ENCODE results near the gene CAPG.

Gene CAPG

DNA sequence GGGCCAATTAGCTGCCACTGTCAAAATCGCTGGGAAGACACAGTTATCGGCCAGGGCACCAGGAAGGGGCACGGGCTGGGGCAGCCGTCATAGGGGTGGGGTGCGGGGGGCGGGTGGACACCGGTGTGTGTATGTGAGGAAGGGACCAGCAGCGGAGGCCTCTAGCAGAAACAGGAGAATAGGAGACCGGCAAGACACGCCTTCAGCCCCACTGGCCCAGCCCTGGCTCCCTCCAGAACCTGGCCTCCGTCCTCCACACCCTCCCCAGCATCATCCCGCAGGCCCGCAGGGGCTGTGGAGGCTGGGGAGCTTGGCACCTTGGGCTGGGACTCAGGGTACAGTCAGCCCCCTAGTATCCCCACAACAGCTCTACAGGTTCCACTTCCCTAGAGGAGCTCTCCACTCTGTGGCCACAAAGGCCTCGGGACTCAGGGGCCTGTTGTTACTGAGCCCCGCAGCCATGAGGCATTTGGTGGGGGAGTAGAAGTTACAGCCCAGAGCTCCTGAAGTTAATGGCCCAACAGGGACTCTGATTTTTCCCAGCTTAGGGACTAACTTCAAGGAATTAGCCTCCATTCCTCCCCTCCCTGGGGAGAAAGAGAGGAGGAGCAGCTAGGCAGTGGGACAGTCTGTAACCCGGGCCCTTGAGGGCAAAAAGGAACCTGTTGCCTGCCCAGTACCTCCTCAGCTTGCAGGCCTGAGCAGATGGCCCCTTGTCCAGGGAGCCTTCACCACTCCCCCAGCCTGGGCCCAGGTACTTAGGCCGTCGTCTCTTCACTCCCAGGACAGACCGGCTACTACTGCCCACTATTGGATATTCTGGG, 28.2 kb upstream of the CAPG start:
- DNase-seq, result no peak

DNA sequence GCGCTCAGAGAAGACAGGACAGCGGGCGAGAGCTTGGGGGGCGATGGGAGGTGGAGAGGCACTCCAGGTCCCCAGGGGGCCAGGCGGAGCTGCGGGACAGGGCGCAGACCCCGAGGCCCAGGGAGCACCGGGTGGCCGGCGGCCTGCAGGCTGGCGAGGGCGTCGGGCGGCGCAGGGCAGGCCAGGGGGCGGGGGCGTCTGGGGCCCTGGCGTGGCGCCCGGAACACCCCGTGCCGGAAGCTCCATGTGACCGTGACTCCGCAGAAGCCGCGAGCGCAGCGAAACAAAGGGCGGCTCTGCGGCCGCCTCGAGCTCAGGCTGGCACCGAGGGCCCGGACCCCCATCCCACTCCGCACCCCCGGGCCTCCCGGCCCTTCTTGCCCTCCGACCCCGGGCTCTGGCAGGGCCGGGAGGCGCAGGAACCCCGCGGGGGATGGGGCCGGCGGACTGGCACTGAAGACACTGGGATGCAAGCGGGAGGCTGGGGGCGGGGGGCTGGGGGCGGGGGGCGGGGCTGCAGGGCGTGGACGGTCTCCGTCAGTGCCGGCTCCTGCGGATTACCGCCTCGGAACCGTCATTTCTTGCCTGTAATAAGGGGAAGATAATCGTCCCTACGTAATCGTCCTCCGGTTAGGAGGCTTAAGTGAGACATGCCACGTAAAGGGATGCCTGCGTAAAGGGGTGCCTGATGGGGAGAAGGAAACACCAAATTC, 27.5 kb upstream of the CAPG start:
- peak; percentile 71 for DNase-seq

DNA sequence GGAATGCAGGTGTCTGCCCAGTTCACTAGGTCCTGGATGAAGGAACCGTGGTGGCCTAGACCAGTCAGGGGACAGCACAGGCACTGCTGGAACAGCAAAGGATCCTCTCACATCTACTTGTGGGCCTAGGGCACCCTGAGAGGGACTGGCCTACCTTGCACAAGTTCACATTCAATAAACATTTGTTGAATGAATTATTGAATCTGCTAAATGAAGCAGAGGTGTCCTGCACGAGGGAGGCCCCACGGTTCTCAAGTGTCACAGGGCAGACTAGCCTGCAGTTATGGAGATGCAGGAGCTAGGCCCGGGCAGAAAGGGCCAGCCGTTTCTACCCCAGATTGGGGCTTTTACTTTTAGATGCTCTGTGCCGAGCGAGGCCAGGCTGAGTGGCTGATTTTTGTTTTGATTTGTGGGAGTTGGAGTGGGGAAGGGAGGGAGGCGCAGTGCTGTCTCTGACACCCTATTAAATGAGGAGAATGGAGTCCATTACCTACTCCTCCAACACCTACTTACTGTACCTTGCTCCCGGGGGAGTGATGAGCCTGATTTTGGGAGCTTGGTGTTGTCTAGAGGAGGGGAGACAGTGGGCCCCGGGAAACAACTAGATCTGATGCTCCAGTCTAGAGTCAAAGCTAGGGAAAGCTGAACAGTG, 26.8 kb upstream of the CAPG start:
- DNase-seq, result no peak

DNA sequence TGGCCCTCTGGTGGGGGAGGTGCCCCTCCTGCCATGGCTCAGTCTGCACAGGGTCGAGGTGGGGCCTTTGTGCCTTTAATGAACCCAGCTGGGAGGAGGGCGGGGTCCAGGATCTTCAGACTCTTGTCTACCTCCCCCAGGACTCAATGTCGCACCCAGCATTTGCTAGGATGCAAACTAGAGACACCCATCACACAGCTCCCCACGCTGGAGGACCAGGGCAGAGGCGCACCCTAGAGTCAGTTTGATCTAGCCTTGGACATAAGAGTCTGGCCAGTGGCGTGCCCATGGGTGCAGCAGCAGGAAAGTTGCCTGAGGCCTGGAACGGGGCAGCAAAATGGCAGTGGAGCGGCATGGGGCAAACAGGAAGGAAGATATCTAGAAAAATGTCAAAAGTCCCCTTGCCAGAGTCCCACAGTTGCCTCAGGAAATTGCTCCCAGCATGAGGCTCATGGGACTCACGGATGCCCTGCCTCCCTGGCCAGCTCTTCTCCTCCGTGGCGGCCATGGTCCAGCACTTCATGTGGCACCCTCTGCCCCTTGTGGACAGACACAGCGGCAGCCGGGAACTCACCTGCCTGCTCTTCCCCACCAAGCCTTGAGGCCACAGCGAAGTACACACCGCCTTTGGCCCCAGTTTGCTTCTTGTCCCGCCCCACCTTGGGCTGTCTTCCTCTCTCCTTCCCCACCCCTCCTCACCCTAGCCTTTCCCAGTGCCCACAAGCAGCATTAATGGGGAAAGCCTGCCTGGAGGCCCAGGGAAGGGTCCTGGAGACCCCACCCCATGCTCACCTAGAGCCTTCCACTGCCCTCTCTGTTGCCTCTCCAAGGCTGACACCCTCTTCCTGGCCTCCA, 26.0 kb upstream of the CAPG start:
- DNase-seq, result no peak

DNA sequence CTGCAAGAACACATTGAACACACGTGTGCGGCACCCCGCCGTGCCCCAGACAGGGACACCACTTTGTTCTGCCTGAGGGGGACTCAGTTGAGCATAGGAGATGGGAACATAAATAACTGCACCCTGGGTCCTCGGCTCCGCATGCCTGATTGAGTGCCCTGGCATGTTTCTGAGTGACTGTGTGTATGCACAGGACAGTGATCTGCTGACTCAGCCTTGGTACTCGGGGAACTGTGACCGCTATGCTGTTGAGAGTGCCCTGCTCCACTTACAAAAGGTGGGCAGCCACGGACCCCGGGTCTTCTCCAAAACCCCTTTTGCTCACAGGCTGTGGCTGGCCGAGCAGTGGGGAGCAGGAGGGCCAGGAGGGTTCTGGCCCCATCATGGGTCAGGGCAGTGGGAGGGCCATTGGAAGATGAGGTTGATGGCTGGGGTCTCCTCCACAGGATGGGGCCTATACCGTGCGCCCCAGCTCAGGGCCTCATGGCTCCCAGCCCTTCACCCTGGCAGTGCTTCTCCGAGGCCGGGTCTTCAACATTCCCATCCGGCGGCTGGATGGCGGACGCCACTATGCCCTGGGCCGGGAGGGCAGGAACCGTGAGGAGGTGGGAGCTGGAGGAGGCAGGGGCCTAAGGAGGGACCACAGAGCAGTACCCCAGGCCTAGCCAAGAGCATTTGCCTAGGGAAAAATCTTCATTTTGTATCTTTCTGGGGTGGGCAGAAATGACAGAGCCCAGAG, 25.2 kb upstream of the CAPG start:
- DNase-seq, result no peak

DNA sequence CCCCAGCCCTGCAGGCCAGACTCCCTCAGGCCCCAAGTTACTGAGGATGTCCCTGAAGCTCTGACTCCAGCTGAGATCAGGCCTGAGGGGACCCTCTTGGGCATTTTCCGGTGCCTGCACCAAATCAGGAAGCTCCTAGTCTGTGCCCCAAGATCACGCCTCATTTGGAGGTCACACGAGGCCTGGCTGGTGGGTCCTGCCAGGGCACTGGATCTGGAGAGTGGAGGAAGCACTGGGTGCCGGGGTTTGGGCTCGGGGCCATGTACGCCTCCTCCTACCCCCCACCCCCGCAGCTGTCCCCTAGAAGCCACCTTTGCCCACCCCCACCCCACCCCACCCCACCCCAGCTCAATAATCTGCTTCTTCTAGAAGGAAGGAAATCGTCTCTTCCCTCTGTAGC, 24.5 kb upstream of the CAPG start:
- no peak for DNase-seq

DNA sequence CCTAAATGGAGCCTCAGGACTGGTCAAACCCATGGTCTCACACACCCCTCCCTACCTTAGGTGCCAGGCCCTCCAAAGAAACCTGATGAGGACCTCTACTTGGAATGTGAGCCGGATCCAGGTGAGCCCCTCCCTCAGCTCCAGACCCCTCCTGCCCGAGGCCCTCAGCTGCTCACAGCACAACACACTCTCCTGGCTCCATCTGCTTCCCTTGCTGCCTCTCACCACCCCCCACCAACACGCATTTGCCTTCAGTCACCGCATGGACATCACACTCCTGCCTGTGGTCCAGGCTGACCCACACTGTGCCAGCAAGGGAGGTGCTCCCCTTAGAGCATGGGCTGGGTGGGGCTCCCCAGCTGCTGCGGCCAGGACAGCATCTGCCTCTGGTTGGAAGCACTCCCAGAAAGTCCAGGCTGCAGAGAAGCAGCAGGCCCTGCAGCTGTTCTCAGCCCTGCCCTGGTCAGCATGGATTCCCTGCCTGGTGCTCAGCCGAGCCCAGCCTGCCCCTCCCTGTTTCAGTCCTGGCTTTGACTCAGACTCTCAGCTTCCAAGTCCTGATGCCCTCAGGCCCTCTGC, 23.4 kb upstream of the CAPG start:
- no peak for DNase-seq

DNA sequence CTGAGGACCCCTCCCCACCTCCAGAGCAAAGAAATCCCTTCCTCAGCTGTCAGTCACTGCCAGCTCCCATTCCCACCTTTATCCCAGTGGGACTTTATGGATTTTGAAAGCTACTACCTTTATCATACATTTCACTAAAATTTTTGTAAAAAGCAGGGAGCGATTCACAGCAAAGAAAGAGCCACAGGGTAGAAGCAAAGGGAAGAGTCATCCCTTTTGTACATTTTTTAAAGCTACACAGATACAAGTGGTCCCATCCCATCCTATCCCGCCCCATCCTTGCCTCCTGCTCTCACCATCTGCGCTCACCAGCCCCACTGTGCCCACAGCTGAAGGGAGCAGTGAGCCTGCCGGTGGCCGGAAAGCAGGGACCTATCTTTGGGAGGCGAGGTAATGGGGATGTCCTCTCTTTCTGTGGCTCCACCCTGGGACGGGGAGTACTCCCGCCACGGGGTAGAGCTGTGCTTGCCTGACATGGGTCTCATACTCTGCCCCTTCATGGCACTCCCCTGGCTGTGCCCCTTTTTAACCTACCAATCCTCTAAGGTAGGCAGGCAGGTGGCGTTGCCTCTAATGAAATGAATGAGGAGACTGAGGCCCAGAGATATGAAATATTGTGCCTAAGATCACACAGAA, 21.5 kb upstream of the CAPG start:
- no peak for DNase-seq

DNA sequence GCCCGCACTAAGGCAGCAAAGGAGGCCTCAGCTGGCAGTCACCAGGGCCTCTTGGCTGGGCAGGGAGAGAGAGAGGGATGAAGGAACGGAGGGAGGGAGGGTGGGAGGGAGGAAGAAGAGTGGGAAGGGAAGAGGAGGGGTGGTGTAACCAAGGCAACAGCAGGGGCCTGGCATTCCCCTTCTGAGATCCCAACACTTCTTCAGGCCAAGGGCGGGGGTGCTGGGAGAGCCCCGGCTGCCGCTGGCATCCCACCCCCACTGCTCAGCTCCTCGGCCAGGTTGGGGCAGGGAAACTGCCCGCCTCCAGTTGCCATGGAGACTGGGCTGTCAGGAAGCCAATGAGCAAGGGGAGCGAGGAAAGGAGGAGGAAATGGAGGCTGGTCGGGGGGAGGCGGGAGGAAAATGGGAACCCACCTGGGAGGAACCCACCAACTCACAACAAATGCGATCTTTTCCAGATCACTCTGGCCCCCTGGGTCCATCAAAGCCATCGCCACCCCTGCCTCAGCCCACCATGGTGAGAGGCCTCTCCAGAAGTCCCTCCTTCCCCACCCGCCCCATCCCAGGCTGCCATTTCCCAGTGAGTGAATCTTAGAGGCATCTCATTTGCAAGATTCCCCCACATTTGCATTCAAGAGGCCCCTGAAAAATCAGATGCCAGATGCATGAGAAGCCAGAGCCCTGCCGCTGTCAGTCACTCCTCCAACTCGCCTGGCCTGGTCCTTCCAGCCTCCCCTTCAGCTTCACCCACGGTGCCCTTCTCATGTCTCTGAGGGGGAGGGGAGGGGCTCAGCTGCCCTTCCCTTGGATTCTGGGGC, 20.8 kb upstream of the CAPG start:
- no peak for DNase-seq

DNA sequence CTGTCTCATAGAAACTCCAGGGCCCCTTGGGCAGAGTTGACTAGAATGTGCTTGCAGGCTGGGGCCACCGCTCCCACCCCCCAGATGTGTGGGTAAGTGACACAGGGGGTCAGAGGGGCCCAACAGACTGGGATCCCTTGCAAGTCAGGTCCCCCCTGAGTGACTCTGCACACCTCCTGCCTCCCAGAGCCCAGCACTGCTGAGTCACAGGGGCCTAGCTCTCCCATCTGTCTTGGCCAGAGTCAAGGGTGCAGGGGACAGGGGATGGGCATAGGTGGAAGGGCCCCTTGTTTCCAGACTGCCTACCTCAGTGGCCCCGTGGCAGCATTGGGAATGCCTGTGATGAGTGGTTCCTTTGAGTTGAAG, 19.7 kb upstream of the CAPG start:
- no peak for DNase-seq

DNA sequence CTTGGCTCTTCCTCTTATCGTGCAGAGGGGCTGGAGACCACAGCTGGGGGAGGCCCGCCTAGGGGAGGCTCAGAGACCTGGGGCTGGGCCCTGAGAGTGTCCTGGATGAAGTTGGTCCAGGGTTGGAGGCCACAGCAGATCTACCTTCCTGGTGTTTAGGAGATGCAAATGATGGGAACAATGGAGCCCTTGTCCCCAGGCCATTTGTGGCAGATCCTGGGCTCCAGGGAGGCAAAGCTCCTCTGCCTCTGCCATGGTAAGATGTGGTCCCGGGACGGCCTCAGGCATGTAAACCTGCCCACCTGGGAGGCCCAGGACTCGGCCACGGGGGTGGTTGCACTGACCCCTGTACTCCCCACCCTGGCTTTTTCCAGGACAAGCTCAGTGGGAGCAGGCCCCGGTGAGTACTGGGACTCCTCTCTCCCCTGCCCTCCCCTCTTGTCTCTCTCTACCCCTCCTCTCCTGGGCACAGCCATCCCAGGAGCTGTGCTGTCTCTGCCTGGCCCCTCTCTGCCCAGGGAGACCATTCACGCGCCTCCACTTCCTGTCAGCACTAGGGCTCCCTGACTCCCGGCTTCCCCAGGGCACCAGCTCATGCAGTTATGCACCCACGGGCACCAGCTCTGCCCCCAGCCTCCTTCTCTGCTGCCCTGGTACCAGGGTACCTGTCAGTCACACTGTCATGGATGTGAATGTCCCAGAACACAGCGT, 19.2 kb upstream of the CAPG start:
- DNase-seq, result no peak

DNA sequence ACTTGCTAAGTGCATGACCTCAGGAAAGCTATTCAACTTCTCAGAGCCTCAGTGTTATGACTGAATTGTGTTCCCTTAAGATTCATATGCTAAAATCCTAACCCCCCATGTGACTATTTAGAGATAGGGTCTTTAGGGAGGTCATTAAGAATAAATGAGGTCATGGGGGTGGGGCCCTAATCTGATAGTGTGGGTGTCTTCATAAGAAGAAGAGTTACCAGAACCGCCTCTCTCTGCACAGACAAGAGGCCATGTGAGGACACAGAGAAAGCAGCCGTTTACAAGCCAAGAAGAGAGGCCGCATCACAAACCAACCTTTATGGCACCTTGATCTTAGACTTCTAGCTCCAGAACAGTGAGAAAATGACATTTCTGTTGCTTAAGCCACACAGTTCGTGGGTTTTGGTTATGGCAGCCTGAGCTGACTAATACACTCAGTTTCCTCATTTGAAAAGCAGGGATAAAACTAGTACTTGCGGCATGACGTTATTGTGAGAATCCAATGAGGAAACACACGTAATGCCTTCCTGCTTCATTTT, 18.2 kb upstream of the CAPG start:
- no peak for DNase-seq

DNA sequence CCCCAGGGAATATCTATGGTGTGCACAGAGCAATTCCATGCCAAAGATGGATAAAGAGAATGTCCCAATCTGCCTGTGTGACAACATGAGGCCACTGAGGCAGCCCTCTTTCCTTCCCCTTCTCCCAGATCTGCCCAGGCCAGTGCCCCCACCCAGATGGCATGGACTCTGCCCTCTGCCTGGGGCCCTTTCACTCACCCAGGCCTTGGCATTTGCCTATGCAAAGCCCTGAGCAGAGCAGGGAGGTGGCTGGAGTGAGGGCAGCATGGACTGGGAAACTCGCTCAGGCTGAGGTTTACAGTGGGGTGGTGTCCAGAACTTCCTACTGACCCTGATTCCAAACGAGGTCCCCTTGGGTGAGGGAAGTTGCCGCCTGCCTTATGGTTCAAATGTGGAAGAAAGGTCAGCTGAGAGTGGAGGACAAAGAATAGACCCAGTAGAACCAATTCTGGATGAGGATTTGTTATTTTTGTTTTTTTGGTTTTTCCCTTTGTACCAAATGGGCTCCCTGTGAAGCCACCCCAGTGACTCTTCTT, 17.2 kb upstream of the CAPG start:
- DNase-seq, result no peak

DNA sequence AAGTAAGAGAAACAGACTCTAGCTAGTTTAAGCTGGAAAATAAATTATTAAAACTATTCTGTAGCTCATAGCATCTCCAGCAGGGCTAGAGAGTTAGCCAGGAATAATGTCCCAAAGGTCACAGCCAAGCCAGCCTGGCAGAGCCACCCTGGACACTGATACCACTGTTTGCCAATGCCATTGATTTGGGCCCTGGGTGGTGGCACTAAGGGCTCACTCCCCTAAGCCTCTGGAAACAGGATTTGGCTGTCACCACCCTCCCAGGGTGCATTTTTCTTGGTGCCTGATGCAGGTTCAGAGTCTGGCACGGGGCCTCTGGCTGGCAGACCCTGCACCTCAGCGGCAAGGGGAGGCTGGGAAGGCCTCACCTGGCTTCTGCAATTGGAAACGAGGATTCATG, 15.4 kb upstream of the CAPG start:
- DNase-seq, result no peak

DNA sequence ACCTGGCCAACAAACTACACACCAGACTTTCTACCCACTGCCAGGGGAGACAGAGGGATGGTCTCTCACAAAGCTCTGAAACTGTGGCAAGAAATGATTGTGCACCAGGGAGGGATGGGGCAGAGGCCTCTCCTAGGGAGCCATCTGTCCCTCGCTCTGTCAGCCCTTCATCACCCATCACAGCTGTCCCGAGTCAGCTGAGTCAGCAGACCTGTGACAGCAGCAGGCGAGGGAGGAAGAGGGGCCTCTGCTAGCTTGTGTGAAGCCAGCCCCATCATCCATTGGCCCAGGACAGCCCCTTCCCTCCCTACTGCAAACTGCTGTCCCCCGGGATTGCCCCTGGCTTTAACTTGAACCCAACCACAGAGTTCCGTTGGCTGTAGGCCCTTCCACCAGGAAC, 13.4 kb upstream of the CAPG start:
- DNase-seq, result no peak

DNA sequence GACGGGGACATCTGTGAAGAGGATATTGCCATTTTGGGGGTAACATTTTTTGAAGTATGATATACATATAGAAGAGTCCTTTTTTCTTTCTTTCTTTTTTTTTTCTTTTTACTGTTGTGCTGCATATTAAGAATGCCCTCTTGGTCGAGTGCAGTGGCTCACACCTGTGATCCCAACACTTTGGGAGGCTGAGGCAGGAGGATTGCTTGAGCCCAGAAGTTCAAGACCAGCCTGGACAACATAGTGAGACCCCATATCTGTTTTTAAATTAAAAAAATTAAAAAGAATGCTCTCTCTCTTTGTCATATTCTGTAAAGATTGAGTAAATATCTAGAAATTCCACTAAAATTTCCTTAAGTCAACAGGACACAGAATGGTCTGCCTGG, 11.9 kb upstream of the CAPG start:
- DNase-seq, result no peak

DNA sequence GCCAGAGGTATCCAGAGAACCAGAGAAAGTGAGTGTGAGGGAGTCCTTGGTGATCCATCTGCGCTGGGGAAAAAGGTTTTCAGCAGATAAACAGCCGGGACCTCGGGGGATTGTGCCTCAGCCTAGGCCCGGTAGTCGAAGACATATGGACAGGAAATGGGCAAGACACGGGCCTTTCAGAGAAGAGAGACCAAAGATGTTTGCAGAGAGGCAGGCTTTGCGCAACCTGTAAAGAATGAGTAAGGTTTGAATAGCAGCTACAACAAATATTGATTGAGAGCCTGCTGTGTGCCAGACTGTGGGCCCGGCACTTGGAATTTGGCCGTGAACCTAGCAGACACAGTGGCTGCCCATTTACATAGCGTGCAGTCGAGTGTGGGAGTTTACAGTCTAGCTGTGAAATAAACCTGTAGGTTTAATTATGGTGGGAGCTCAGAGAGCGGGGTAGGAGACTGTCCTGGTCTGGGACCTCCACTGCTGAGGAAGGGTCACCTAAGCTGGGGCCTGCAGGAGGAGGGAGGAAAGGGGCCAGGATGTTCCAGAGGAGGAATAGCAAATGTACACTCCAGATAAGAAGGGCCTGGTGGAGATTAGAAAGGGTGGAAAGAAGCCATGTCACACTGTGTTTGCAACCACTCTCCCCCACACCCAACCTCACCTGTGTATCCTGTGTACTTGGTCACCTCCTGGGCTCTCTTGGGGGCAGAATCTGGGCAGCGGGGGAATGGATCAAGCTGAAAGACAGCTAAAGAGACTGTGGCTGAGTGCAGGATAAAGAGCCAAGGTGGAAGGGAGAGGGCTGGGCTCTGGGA, 11.3 kb upstream of the CAPG start:
- DNase-seq, result no peak

DNA sequence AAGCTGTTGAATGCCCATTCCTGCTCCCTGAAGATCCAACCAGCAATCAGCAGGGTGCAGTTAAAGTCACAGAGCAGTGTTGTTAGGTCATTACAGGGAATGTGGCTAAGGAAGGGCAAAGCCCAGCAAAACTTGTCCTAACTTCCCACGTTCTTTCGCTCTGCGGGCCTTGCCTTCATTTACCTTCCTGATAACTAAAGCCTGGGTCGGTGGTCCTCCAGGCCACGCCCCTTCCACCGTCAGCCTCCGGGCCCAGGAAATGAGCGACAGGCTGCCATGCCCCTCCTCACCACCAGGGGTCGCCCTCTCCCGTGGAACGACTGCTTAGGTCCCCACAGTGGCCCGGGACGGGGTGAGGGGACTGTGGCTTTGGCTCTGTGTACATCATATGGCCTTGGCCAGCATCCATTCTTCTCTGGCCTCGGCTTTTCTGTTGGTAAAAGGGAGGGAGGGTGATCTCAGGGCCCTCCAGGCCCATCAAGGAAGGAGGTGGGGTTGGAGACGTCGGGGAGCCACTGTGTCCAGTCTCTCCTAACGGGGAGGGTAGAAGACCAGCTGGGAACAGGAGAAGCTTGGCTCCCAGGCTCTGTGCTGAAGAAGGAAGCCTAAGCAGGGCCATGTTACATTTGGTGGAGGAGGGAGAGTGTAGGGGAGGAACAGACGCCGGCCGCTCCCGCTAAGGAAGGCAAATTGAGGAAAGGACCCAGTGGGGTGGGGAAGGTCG, 10.5 kb upstream of the CAPG start:
- DNase-seq, result peak; percentile 91

Measured in stimulated activated CD4-positive, alpha-beta T cell treated with anti-CD3 and anti-CD28 coated beads, Interleukin-1b, Interleukin-23, amount 100 ng/mL, for 48 hours (primary cell).